Neural progenitor cell (in vitro differentiated cells): ENCODE results near the gene ADAMTSL2. TPM values are rescaled to one million over a fixed set of nuclear protein-coding genes. Genes with fewer than 3 reads are reported as not detected.

Experiments used
- DNase-seq: peaks from one replicate; pipeline ENCODE4 v3.0.0-alpha.2; 2016; ENCODE audit warnings: low spot score
- H2AFZ ChIP-seq: fragments of 200-600 bp; sonication (generic); replicated peaks from 2 replicates; pipeline ENCODE4 v1.6.1; 2016; ENCODE audit warnings: antibody characterized with exemption
- H3F3A ChIP-seq: fragments of 200-600 bp; sonication (generic); 2 replicates; pipeline ENCODE4 v1.6.1; 2016; ENCODE audit warnings: antibody characterized with exemption, low read depth
- H3K27ac ChIP-seq: fragments of 200-600 bp; sonication (generic); 2 replicates; pipeline ENCODE4 v1.5.1; 2016; ENCODE audit warnings: mild to moderate bottlenecking
- H3K27me3 ChIP-seq: fragments of 200-600 bp; sonication (generic); 2 replicates; pipeline ENCODE4 v1.6.1; 2016; ENCODE audit warnings: mild to moderate bottlenecking, moderate library complexity
- H3K36me3 ChIP-seq: fragments of 200-600 bp; sonication (generic); 2 replicates; pipeline ENCODE4 v1.5.1; 2016
- H3K4me1 ChIP-seq: fragments of 200-600 bp; sonication (generic); 2 replicates; pipeline ENCODE4 v1.6.1; 2016; ENCODE audit warnings: mixed run types
- H3K4me2 ChIP-seq: fragments of 200-600 bp; sonication (generic); 2 replicates; pipeline ENCODE4 v1.6.1; 2016
- H3K4me3 ChIP-seq: fragments of 200-600 bp; sonication (generic); 2 replicates; pipeline ENCODE4 v1.5.1; 2016
- H3K79me2 ChIP-seq: fragments of 200-600 bp; sonication (generic); 2 replicates; pipeline ENCODE4 v1.6.1; 2016; ENCODE audit warnings: low read depth
- H3K9ac ChIP-seq: fragments of 200-600 bp; sonication (generic); 2 replicates; pipeline ENCODE4 v1.6.1; 2016
- H3K9me3 ChIP-seq: fragments of 200-600 bp; sonication (generic); 2 replicates; pipeline ENCODE4 v1.5.1; 2016; ENCODE audit warnings: low read depth
- H4K20me1 ChIP-seq: fragments of 200-600 bp; sonication (generic); 2 replicates; pipeline ENCODE4 v1.6.1; 2016; ENCODE audit warnings: low read depth
- H3K27ac Mint-ChIP-seq: 3 replicates; pipeline ENCODE4 v1.8.0; 2021; ENCODE audit warnings: mixed read lengths
- H3K27me3 Mint-ChIP-seq: 2 replicates; pipeline ENCODE4 v1.8.0; 2022; ENCODE audit warnings: low read depth, mild to moderate bottlenecking, inconsistent platforms, moderate library complexity, mixed read lengths; ENCODE audit not compliant: insufficient read depth
- H3K36me3 Mint-ChIP-seq: 3 replicates; pipeline ENCODE4 v1.8.0; 2021; ENCODE audit warnings: mixed read lengths
- H3K4me1 Mint-ChIP-seq: 3 replicates; pipeline ENCODE4 v1.8.0; 2021; ENCODE audit warnings: mixed read lengths
- H3K4me3 Mint-ChIP-seq: 3 replicates; pipeline ENCODE4 v1.8.0; 2021; ENCODE audit warnings: mild to moderate bottlenecking, moderate library complexity, mixed read lengths
- H3K9me3 Mint-ChIP-seq: 3 replicates; pipeline ENCODE4 v1.8.0; 2020; ENCODE audit warnings: mixed read lengths
- EZH2 ChIP-seq: fragments of 200-600 bp; sonication (generic); IDR thresholded peaks from 2 replicates; pipeline ENCODE4 v1.6.1; 2017; ENCODE audit warnings: antibody characterized with exemption, mild to moderate bottlenecking, moderate library complexity
- EZH2phosphoT487 ChIP-seq: fragments of 200-600 bp; sonication (generic); IDR thresholded peaks from 2 replicates; pipeline ENCODE4 v1.6.1; 2017; ENCODE audit warnings: antibody characterized with exemption
- total RNA-seq: library from RNA; depleted of rRNA; stranded (reverse); fragments of >200 nt; gene quantifications from 2 replicates; pipeline ENCODE4 v1.2.3, GENCODE V29; 2015; ENCODE audit warnings: low replicate concordance
- TF ChIP-seq, protein P1 (sequence below): fragments of 200-600 bp; sonication (generic); IDR thresholded peaks from 2 replicates; pipeline ENCODE4 v1.5.1; 2017; ENCODE audit warnings: antibody characterized with exemption, mild to moderate bottlenecking

ADAMTSL2 gene
- total RNA-seq, 1 donor from 2014 or later: 0.30 TPM

DNA sequence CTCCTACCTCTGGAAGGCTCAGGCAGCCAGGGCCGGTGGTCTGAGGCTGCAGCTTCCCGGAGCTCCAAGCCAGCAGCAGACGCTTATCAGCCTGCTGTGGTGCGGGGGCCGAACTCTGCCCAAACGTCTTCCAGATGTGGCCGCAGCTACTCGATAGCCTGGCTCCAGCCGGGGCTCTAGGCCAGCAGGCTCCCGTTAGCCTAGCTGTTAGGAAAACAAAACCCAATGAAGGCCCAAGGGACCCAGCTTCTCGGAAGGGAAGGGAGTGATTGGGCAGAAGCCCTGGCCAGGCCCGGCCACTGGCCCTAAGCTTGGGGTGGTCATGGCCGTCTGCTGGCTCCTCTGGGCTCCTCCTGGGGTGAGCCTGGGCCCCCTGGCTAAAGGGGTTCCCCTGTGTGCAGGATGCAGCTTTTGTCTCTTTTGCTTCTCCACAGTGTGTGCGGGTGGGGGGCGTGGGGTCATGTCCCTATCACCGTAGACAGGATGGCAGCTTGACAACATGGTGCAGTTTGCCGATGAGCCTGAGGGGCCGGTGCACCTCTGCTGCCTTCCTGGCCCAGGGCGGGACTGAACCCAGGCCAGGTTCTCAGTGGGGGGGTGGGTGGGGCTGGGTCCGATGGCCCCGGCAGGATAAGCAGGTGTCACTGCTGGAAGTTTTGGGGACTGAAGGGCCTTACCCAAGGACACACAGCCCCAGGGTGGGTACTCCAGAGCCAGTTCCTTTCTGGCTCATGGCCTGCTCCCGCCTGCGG lies 28.4 kb upstream of the ADAMTSL2 start:
- H3K36me3 ChIP-seq: no peaks in the 10 kb centered on the region
- no peak overlapping the region for H3K9ac ChIP-seq
- H2AFZ ChIP-seq: no peak overlapping the region
- no peak overlapping the region for H3K4me2 ChIP-seq
- H3K4me3 ChIP-seq: no peak overlapping the region
- no peak for TF ChIP-seq EZH2phosphoT487
- TF ChIP-seq, protein P1, sequence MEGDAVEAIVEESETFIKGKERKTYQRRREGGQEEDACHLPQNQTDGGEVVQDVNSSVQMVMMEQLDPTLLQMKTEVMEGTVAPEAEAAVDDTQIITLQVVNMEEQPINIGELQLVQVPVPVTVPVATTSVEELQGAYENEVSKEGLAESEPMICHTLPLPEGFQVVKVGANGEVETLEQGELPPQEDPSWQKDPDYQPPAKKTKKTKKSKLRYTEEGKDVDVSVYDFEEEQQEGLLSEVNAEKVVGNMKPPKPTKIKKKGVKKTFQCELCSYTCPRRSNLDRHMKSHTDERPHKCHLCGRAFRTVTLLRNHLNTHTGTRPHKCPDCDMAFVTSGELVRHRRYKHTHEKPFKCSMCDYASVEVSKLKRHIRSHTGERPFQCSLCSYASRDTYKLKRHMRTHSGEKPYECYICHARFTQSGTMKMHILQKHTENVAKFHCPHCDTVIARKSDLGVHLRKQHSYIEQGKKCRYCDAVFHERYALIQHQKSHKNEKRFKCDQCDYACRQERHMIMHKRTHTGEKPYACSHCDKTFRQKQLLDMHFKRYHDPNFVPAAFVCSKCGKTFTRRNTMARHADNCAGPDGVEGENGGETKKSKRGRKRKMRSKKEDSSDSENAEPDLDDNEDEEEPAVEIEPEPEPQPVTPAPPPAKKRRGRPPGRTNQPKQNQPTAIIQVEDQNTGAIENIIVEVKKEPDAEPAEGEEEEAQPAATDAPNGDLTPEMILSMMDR: no peak
- no peak for TF ChIP-seq EZH2
- Mint-ChIP-seq H3K27ac (no peak overlapping the region), H3K9me3 (peaks cover 20% of the 10 kb centered on the region), H3K27me3 (peaks cover 8% of the 10 kb centered on the region), H3K4me1 (peaks cover 18% of the 10 kb centered on the region), H3K36me3 (no peaks in the 10 kb centered on the region), H3K4me3 (no peak overlapping the region)
- no peak overlapping the region for H3K27ac ChIP-seq
- peaks cover 14% of the 10 kb centered on the region for H3K4me1 ChIP-seq
- no peak for DNase-seq
- H3F3A ChIP-seq: peaks cover 20% of the 10 kb centered on the region
- H3K9me3 ChIP-seq: peaks cover 11% of the 10 kb centered on the region
- no peaks in the 10 kb centered on the region for H3K79me2 ChIP-seq
- H4K20me1 ChIP-seq: no peaks in the 10 kb centered on the region
- H3K27me3 ChIP-seq: peaks cover 4% of the 10 kb centered on the region

DNA sequence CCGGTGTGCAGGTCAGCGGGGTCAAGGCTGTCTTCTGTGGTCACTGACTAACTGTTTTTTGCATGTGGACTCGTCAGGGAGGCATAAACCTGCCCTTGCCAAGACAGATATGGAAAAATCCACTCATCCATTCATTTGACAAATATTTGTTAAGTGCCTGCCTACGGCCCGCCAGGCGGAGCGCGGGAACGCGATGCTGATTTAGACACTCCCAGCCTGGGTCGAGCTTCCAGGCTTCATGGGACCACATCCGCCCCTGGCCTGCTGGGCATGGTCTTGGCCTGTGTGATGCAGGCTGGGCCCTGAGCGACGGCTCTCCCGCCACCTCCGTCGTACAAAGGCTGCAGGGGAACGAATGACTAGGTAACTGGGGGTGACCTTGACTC lies 27.9 kb upstream of the ADAMTSL2 start:
- no peaks in the 10 kb centered on the region for H3K36me3 ChIP-seq
- no peak overlapping the region for H3K4me3 ChIP-seq
- H3K27ac ChIP-seq: no peak overlapping the region
- no peak overlapping the region for H3K27ac Mint-ChIP-seq
- no peaks in the 10 kb centered on the region for H3K36me3 Mint-ChIP-seq
- peaks cover 14% of the 10 kb centered on the region for H3K9me3 Mint-ChIP-seq
- no peaks in the 10 kb centered on the region for H4K20me1 ChIP-seq
- H3K4me2 ChIP-seq: no peak overlapping the region
- H3K4me1 Mint-ChIP-seq: peaks cover 18% of the 10 kb centered on the region
- H3K27me3 ChIP-seq: peaks cover 4% of the 10 kb centered on the region
- H3F3A ChIP-seq: peaks cover 24% of the 10 kb centered on the region
- no peak for DNase-seq
- H3K9ac ChIP-seq: no peak overlapping the region
- no peak for TF ChIP-seq EZH2phosphoT487
- TF ChIP-seq, protein P1: no peak
- TF ChIP-seq EZH2: no peak
- H2AFZ ChIP-seq: no peak overlapping the region
- H3K27me3 Mint-ChIP-seq: peaks cover 8% of the 10 kb centered on the region
- H3K79me2 ChIP-seq: no peaks in the 10 kb centered on the region
- H3K9me3 ChIP-seq: peaks cover 10% of the 10 kb centered on the region
- H3K4me3 Mint-ChIP-seq: no peak overlapping the region
- H3K4me1 ChIP-seq: peaks cover 14% of the 10 kb centered on the region

DNA sequence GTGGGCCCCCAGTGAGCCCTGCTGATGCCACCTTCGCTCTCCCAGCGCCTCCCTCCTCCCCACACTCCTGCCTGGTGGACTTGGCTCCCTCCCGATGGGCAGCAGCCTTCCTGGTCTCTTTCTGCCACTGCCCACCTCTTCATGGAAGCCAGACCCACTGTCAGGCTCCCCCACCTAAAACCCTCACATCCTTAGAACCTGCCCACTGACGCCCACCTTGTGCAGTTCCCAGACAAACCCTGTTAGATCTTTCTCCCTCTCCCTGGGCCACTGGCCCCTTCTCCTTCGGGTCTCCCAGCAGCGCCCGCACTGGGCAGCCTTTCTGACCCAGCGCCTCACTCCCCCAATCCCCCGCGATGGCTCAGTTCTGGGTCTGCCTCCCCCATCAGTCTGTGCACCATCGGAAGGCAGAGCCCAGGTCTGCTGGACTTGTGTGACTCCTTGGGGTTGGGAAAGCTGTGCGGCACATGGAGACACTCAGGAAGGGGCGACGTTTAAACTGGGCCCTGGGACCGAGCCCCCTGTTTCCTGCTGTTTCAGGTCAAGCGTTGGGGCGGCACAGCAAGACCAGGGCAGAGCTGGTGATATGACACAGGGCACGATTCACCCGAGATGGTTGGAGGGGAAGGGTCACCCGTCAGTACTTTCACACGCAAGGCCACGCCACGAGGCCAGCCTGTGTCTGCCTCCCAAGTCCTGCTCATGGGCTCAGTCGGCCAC lies 27.1 kb upstream of the ADAMTSL2 start:
- peaks cover 31% of the 10 kb centered on the region for H3F3A ChIP-seq
- H3K4me1 Mint-ChIP-seq: peaks cover 18% of the 10 kb centered on the region
- peaks cover 14% of the 10 kb centered on the region for H3K4me1 ChIP-seq
- no peak overlapping the region for H3K27ac Mint-ChIP-seq
- H3K4me3 Mint-ChIP-seq: no peak overlapping the region
- H3K79me2 ChIP-seq: no peaks in the 10 kb centered on the region
- TF ChIP-seq EZH2phosphoT487 (no peak), EZH2 (no peak)
- TF ChIP-seq, protein P1: no peak
- peaks cover 9% of the 10 kb centered on the region for H3K9me3 Mint-ChIP-seq
- H3K36me3 ChIP-seq: no peaks in the 10 kb centered on the region
- H2AFZ ChIP-seq: no peak overlapping the region
- H3K9me3 ChIP-seq: peaks cover 2% of the 10 kb centered on the region
- H3K36me3 Mint-ChIP-seq: no peaks in the 10 kb centered on the region
- H3K9ac ChIP-seq: no peak overlapping the region
- no peak overlapping the region for H3K4me2 ChIP-seq
- DNase-seq: no peak
- peaks cover 8% of the 10 kb centered on the region for H3K27me3 Mint-ChIP-seq
- H3K27ac ChIP-seq: no peak overlapping the region
- no peak overlapping the region for H3K4me3 ChIP-seq
- no peaks in the 10 kb centered on the region for H4K20me1 ChIP-seq
- H3K27me3 ChIP-seq: no peaks in the 10 kb centered on the region
